Measurements from ENCODE around the gene ITGA11. TPM values are rescaled to one million over a fixed set of nuclear protein-coding genes. Genes with fewer than 3 reads are reported as not detected.

The ITGA11 gene
- total RNA-seq, 1 donor from 2014 or later = not detected

DNA sequence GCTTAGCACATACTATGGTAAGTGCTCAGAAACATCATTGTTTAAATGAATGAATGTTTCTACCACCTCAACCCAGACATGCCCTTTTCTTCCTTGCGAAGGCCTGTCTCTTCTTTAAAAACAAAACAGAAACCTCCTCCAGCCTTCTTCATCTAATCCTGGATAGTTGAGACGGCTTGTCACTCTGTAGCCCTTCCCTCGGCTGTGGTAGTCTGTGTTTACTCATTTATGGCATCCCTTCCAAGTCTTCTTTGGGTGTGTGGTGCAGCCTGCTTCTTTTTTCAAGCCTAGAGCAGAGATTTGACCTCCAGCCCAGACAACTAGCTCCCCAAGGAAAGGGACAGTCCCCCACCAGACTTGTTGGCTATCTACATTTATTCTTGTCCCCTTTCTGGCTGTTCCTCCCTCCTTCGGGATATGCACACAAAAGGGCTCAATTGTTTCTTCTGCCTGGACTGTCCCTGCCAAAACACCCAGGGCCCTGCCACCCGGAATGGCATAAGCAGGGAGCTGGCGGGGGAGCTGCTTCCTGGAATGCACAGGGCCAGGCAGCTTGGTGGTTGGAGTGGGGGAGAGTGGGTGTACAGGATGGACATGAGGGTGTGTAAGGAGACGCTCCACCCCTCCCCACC, 67.8 kb downstream of the ITGA11 start:
- no peak for TF ChIP-seq CTCF (IDR thresholded peaks at IDR 0.05; ENCODE audit: unreplicated experiment)
- H3K9me3 Mint-ChIP-seq (ENCODE audit: low read depth) = no peaks in the 10 kb centered on the region
- H3K4me1 Mint-ChIP-seq (ENCODE audit: low read depth) = no peaks in the 10 kb centered on the region
- H3K4me3 Mint-ChIP-seq (ENCODE audit: low read depth) = no peak overlapping the region
- no peak for DNase-seq (ENCODE audit: low spot score, unreplicated experiment)
- H3K36me3 Mint-ChIP-seq (ENCODE audit: insufficient read depth) = no peaks in the 10 kb centered on the region
- peaks cover 12% of the 10 kb centered on the region for H3K27me3 Mint-ChIP-seq
- no peak overlapping the region for H3K27ac Mint-ChIP-seq

DNA sequence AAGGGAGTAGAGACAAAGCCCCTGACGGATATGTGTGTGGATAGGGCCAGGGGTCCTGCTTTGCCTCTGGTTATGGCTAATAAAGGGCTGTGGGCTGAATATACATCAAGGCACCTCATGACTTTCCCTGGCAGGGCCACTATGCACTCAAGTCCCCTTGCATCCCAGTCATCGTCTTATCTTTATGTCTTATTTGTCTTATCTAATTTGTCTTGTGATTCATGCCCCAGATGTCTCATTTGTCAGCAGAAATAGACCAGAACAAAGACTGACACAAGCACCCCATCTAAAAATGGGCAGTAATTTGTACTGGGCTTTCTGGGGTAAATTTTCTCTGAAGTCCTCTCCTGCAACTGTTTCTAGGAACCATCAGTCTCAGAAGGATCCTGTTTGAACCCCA, 68.6 kb downstream of the ITGA11 start:
- Mint-ChIP-seq H3K27ac (no peak overlapping the region), H3K36me3 (ENCODE audit: insufficient read depth) (no peaks in the 10 kb centered on the region)

GRCh38 chr15:68362537-68363126, 69.3 kb downstream of the ITGA11 start:
- peaks cover 12% of the 10 kb centered on the region for H3K27me3 Mint-ChIP-seq
- H3K27ac Mint-ChIP-seq = no peak overlapping the region
- no peak overlapping the region for H3K4me3 Mint-ChIP-seq (ENCODE audit: low read depth)
- H3K9me3 Mint-ChIP-seq (ENCODE audit: low read depth) = no peaks in the 10 kb centered on the region
- TF ChIP-seq CTCF (IDR thresholded peaks at IDR 0.05; ENCODE audit: unreplicated experiment) = no peak
- no peaks in the 10 kb centered on the region for H3K4me1 Mint-ChIP-seq (ENCODE audit: low read depth)
- no peaks in the 10 kb centered on the region for H3K36me3 Mint-ChIP-seq (ENCODE audit: insufficient read depth)
- no peak for DNase-seq (ENCODE audit: low spot score, unreplicated experiment)

More for the DNA sequence above, 68.6 kb downstream of the ITGA11 start:
- H3K27me3 Mint-ChIP-seq = peaks cover 12% of the 10 kb centered on the region
- H3K4me3 Mint-ChIP-seq (ENCODE audit: low read depth) = no peak overlapping the region
- TF ChIP-seq CTCF (IDR thresholded peaks at IDR 0.05; ENCODE audit: unreplicated experiment) = no peak
- DNase-seq (ENCODE audit: low spot score, unreplicated experiment) = no peak
- no peaks in the 10 kb centered on the region for H3K9me3 Mint-ChIP-seq (ENCODE audit: low read depth)
- no peaks in the 10 kb centered on the region for H3K4me1 Mint-ChIP-seq (ENCODE audit: low read depth)

DNA sequence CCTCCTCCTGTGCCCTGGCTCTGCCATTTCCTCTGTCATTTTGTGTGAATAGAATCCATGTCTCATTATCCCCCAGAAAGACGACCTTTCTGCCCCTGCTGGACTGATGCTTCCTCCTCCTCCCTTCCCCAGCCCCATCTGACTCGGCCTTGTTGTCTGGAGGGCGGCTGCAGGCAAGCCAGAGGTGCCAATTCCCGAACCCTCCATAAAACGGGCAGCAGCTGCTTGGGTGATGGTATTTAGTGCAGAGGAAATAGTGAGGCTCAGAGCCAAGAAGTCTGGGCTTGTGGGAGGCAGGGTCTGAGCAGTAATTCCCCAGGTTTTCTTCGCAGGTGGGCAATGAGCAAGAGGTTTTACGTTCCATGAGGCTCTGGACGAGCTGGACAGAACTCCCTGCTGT, 71.2 kb downstream of the ITGA11 start:
- DNase-seq (ENCODE audit: low spot score, unreplicated experiment) = no peak
- H3K36me3 Mint-ChIP-seq (ENCODE audit: insufficient read depth) = no peaks in the 10 kb centered on the region
- no peak for TF ChIP-seq CTCF (IDR thresholded peaks at IDR 0.05; ENCODE audit: unreplicated experiment)
- H3K27me3 Mint-ChIP-seq = peaks cover 4% of the 10 kb centered on the region
- peaks cover 5% of the 10 kb centered on the region for H3K9me3 Mint-ChIP-seq (ENCODE audit: low read depth)
- no peak overlapping the region for H3K4me3 Mint-ChIP-seq (ENCODE audit: low read depth)
- H3K27ac Mint-ChIP-seq = no peak overlapping the region
- no peaks in the 10 kb centered on the region for H3K4me1 Mint-ChIP-seq (ENCODE audit: low read depth)

GRCh38 chr15:68356778-68357177, 75.2 kb downstream of the ITGA11 start:
- Mint-ChIP-seq H3K4me3 (ENCODE audit: low read depth) (no peak overlapping the region), H3K9me3 (ENCODE audit: low read depth) (peaks cover 5% of the 10 kb centered on the region), H3K36me3 (ENCODE audit: insufficient read depth) (no peaks in the 10 kb centered on the region), H3K4me1 (ENCODE audit: low read depth) (no peaks in the 10 kb centered on the region), H3K27ac (no peak overlapping the region), H3K27me3 (no peaks in the 10 kb centered on the region)
- no peak for TF ChIP-seq CTCF (IDR thresholded peaks at IDR 0.05; ENCODE audit: unreplicated experiment)
- no peak for DNase-seq (ENCODE audit: low spot score, unreplicated experiment)
